ENCODE data around the gene MSI2. TPM values are rescaled to one million over a fixed set of nuclear protein-coding genes. Genes with fewer than 3 reads are reported as not detected.

MSI2 gene
- total and polyA plus RNA-seq, 2 experiments from 2014 or later: 15.7 to 76.4 TPM

GRCh38 chr17:57552114-57552624, 295.8 kb downstream of the MSI2 start:
- Histone ChIP-seq H3K4me3 (no peak overlapping the region), H3K27me3 (no peaks in the 10 kb centered on the region), H3K9me3 (ENCODE audit: low read depth) (no peaks in the 10 kb centered on the region), H3K36me3 (no peaks in the 10 kb centered on the region), H3K4me1 (ENCODE audit: low read depth) (peaks cover 24% of the 10 kb centered on the region), H3K27ac (no peak overlapping the region)
- DNase-seq (ENCODE audit: low read depth in 1 of 2, low spot score in 1 of 2): peak; percentile 48 to 77
- peak; percentile 82 for TF ChIP-seq CTCF (IDR thresholded peaks at IDR 0.05; ENCODE audit: low read depth, low read length)

- peak in 1 of 2 donors; percentile 83 for DNase-seq (ENCODE audit: low read depth in 1 of 2, low spot score in 1 of 2)
- Histone ChIP-seq H3K27ac (no peak overlapping the region), H3K4me1 (ENCODE audit: low read depth) (peaks cover 32% of the 10 kb centered on the region), H3K9me3 (ENCODE audit: low read depth) (no peaks in the 10 kb centered on the region), H3K4me3 (no peak overlapping the region), H3K36me3 (no peaks in the 10 kb centered on the region), H3K27me3 (no peaks in the 10 kb centered on the region)
- no peak for TF ChIP-seq CTCF (IDR thresholded peaks at IDR 0.05; ENCODE audit: low read depth, low read length)
Observed at GRCh38 chr17:57553526-57553925, 297.2 kb downstream of the MSI2 start.

DNA sequence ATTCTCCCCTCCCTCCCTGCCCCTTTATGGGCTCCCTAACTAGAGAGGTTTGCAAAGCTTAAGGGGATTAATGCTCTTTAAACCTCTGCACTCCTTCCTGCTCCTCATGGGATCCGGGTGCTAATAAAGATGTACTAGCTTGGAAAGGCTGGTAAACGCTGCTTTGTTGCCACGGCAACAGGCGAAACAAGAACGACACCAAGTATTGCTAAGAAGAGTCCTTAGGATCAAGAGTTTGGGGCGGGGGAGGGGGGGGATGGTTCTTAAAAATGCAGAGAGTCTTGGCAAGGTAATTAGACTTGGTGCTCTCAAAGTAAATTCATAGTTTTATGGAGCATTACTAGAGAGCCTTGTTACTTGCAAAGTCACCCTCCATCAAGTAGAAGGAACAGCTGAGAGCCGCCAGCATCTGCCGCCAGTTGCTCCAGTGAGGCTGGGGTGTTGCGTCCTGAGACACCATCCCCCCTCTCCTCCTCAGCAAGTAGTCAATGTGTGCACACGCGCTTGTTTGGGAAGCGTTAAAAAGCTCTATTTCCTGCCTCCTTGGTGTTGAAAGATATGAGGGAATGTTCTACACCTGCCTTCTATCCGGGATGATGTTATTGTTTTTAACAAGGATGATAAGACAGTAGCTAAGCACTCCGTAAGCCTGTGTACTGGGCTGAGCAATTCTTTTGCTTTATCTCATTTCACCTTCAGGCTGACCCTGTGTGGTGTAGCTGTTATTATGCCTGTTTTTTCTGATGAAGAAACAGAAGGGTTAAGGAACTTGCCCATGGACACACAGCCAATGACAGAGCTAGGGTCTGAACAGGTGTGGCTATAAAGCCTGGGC, 297.9 kb downstream of the MSI2 start:
- Histone ChIP-seq H3K4me1 (ENCODE audit: low read depth) (peaks cover 27% of the 10 kb centered on the region), H3K36me3 (no peaks in the 10 kb centered on the region), H3K9me3 (ENCODE audit: low read depth) (no peaks in the 10 kb centered on the region), H3K27ac (no peak overlapping the region), H3K27me3 (no peaks in the 10 kb centered on the region), H3K4me3 (no peak overlapping the region)
- no peak for TF ChIP-seq CTCF (IDR thresholded peaks at IDR 0.05; ENCODE audit: low read depth, low read length)
- DNase-seq (ENCODE audit: low read depth in 1 of 2, low spot score in 1 of 2): peak; percentile 48 to 78

DNA sequence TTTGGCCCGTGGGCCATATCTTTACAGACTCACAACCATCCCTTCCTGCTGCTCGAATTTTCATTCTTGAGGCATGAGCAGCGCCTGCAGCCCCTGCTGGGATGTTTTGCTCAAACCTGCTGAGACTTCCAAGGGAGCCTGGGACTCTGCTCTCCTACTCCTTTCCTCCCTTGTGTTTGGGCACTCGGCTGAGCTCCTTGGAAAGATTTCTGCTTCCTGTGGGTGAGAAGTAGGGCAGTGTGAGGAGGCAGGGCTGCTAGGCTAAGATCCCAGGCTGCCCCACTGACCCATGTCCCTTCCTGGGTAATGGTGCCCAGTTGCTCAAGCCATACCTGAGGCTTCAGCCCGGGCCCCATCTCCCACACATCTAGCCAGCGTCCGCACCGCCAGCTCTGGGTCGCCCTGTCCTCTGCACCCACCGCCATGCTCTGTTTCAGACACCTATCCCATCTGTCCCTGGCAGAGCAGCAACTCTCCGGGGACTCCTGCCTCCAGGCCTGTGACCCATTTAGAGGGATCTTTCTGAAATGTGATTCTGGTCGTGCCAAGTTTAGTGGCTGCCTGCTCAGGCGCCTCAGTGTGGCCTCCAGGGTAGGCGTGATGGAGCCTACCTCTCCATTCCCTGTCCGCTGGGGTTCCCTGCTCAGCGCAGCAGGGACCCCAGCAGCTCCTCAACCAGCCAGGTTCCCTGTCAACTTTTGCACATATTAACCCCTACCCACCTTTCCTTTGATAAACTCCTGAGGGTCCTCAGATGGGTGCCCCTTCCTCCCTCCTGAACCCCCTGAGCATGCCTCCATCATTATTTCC, 298.7 kb downstream of the MSI2 start:
- TF ChIP-seq CTCF (IDR thresholded peaks at IDR 0.05; ENCODE audit: low read depth, low read length): no peak
- no peaks in the 10 kb centered on the region for H3K36me3 ChIP-seq
- no peak overlapping the region for H3K27ac ChIP-seq
- H3K4me1 ChIP-seq (ENCODE audit: low read depth): peaks cover 27% of the 10 kb centered on the region
- DNase-seq (ENCODE audit: low read depth in 1 of 2, low spot score in 1 of 2): no peak
- H3K27me3 ChIP-seq: no peaks in the 10 kb centered on the region
- no peak overlapping the region for H3K4me3 ChIP-seq
- H3K9me3 ChIP-seq (ENCODE audit: low read depth): no peaks in the 10 kb centered on the region

GRCh38 chr17:57555636-57556175, 299.4 kb downstream of the MSI2 start:
- Histone ChIP-seq H3K4me1 (ENCODE audit: low read depth) (peaks cover 27% of the 10 kb centered on the region), H3K9me3 (ENCODE audit: low read depth) (no peaks in the 10 kb centered on the region), H3K36me3 (no peaks in the 10 kb centered on the region), H3K4me3 (no peak overlapping the region), H3K27me3 (no peaks in the 10 kb centered on the region), H3K27ac (no peak overlapping the region)
- TF ChIP-seq CTCF (IDR thresholded peaks at IDR 0.05; ENCODE audit: low read depth, low read length): no peak
- DNase-seq (ENCODE audit: low read depth in 1 of 2, low spot score in 1 of 2): no peak
